Vagina (tissue), 2 donors: ENCODE data around the gene MADD.

Source experiments
- CTCF ChIP-seq, 3 experiments: fragments of 450-650 bp in 2 of 3; fragments of 200-600 bp in 1 of 3; sonication (generic) in 1 of 3; IDR thresholded peaks; one replicate each; pipeline ENCODE4 v1.5.1; 2017 to 2019; ENCODE audit warnings: antibody characterized with exemption in 3 of 3, mild to moderate bottlenecking in 2 of 3, moderate library complexity in 2 of 3
- POLR2A ChIP-seq, 2 donors: fragments of 450-650 bp; IDR thresholded peaks; one replicate each; pipeline ENCODE4 v1.6.1; 2017; ENCODE audit warnings: antibody characterized with exemption in 2 of 2, mild to moderate bottlenecking in 2 of 2, moderate library complexity in 2 of 2
- POLR2AphosphoS5 ChIP-seq, 2 donors: sonication (generic); formaldehyde crosslinking; IDR thresholded peaks; one replicate each; pipeline ENCODE4 v1.9.0; 2017; ENCODE audit warnings: antibody characterized with exemption in 2 of 2, mild to moderate bottlenecking in 2 of 2, low read depth in 1 of 2; ENCODE audit not compliant: insufficient read depth in 1 of 2

DNA sequence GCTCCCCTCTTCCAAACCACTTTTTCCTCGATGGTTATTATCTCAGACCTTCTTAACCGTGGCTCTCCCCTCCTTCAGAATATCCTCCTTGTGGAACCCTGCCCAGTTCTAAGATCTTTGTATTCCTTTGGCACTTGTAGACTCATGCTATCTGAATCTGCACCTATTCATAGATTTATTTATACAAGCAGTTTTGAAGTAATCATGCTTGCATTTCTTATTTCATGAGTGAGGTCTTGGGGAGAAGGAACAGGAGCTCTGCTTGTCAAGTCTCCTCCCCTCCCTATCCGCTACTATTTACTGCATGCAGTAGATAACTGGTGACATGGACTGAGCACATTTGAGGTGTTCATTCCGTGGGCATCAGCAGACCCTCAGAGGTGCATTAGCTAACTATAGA lies 5.4 kb upstream of the MADD start:
- TF ChIP-seq CTCF (IDR thresholded peaks at IDR 0.05) (no peak), POLR2A (IDR thresholded peaks at IDR 0.05) (no peak), POLR2AphosphoS5 (IDR thresholded peaks at IDR 0.05; ENCODE audit: insufficient read depth in 1 of 2, low read depth in 1 of 2) (no peak)
